Ovary (tissue), 3 donors: ENCODE results near the gene PTDSS2.

Experiments used
- EP300 ChIP-seq: sonication (generic); formaldehyde crosslinking; IDR thresholded peaks from one replicate; pipeline ENCODE4 v1.6.1; 2017; ENCODE audit warnings: antibody characterized with exemption
- POLR2A ChIP-seq: fragments of 450-650 bp; IDR thresholded peaks from one replicate; pipeline ENCODE4 v1.6.1; 2017; ENCODE audit warnings: antibody characterized with exemption, mild to moderate bottlenecking, moderate library complexity
- TF ChIP-seq, protein P1 (sequence below), 3 donors: fragments of 450-650 bp in 2 of 3; fragments of 200-600 bp in 1 of 3; IDR thresholded peaks; one replicate each; pipeline versions ENCODE4 v1.5.1 to v1.8.0; 2016 to 2022; ENCODE audit warnings: antibody characterized with exemption in 3 of 3, mild to moderate bottlenecking in 1 of 3
- donor health status: DM: no; HTN: no; CAD: no.

GRCh38 chr11:539971-540481 is 89.9 kb downstream of the PTDSS2 start:
- TF ChIP-seq, protein P1, sequence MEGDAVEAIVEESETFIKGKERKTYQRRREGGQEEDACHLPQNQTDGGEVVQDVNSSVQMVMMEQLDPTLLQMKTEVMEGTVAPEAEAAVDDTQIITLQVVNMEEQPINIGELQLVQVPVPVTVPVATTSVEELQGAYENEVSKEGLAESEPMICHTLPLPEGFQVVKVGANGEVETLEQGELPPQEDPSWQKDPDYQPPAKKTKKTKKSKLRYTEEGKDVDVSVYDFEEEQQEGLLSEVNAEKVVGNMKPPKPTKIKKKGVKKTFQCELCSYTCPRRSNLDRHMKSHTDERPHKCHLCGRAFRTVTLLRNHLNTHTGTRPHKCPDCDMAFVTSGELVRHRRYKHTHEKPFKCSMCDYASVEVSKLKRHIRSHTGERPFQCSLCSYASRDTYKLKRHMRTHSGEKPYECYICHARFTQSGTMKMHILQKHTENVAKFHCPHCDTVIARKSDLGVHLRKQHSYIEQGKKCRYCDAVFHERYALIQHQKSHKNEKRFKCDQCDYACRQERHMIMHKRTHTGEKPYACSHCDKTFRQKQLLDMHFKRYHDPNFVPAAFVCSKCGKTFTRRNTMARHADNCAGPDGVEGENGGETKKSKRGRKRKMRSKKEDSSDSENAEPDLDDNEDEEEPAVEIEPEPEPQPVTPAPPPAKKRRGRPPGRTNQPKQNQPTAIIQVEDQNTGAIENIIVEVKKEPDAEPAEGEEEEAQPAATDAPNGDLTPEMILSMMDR (IDR thresholded peaks at IDR 0.05) = no peak
- TF ChIP-seq POLR2A (no peak), EP300 (no peak)
